Subcutaneous abdominal adipose tissue (tissue), 5 donors: ENCODE results near the gene VPS41.
"Not testable (repeated sequence)": the region's sequence is repeated elsewhere in the genome, so short reads cannot be mapped to it uniquely, and the experiment has no call there.

Experiments
- H3K27ac ChIP-seq: one replicate; pipeline ENCODE4 v1.7.0; 2013; ENCODE audit warnings: low read depth, mild to moderate bottlenecking, inconsistent platforms, low read length, moderate library complexity
- H3K27me3 ChIP-seq, 5 donors: one replicate each; pipeline ENCODE4 v1.7.0; 2013; ENCODE audit warnings: low read length in 5 of 5, inconsistent platforms in 1 of 5; ENCODE audit not compliant: control insufficient read depth in 5 of 5, insufficient read depth in 4 of 5
- H3K36me3 ChIP-seq, 5 donors: one replicate each; pipeline ENCODE4 v1.7.0; 2013; ENCODE audit warnings: low read length in 5 of 5; ENCODE audit not compliant: control insufficient read depth in 5 of 5, insufficient read depth in 5 of 5
- H3K4me1 ChIP-seq, 5 donors: one replicate each; pipeline ENCODE4 v1.7.0; 2013; ENCODE audit warnings: low read length in 5 of 5, mild to moderate bottlenecking in 3 of 5, moderate library complexity in 1 of 5; ENCODE audit not compliant: control insufficient read depth in 5 of 5, insufficient read depth in 5 of 5
- H3K4me3 ChIP-seq, 5 donors: one replicate each; pipeline ENCODE4 v1.7.0; 2013; ENCODE audit warnings: low read length in 5 of 5, low read depth in 1 of 5
- H3K9ac ChIP-seq, 5 donors: one replicate each; pipeline ENCODE4 v1.7.0; 2013; ENCODE audit warnings: low read length in 5 of 5, mild to moderate bottlenecking in 4 of 5, moderate library complexity in 3 of 5
- H3K9me3 ChIP-seq, 5 donors: one replicate each; pipeline ENCODE4 v1.7.0; 2013; ENCODE audit warnings: low read length in 5 of 5; ENCODE audit not compliant: control insufficient read depth in 5 of 5
- donor health status: healthy.
- donor health status: healthy.
- donor health status: healthy.
- donor health status: healthy.
- donor health status: healthy.

The VPS41 gene

DNA sequence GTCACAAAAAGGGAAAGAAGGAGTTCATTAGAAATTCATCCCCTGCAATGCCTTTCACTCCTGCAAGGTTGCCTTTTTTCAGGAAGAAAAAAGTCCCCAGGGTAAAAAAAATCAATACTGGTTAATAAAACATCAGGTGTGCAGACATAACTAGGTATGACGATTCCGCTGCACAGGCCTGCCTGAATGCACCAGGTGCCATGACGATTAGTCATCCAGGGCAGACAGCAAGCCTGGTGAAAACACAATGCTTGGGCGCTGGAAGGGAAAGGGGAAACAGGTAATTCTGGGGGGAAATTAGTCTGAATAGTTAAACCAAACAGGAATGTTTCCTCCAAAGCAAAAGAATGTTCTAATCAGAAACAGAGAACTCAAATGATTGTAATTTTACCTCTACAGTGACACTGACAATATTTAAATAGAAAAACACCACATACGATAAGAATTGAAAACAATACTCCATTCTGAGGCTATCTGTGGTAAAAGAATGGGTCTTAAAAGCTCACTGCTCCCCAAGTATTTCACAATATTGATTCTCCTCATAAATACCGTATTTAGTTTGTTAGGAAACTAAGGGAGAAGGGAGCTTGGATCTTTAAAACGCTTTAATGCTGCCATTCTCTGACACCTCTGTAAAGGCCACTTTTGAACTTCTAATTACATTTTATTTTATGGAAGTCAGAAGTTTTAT is 45.2 kb downstream of the VPS41 start:
- no peak overlapping the region for H3K27ac ChIP-seq
- H3K9ac ChIP-seq: no peak overlapping the region
- H3K4me3 ChIP-seq: no peak overlapping the region
- H3K9me3 ChIP-seq: no peaks in the 10 kb centered on the region
- no peaks in the 10 kb centered on the region for H3K4me1 ChIP-seq
- peaks cover 17 to 34% (median 22%) of the 10 kb centered on the region in 5 donors for H3K36me3 ChIP-seq
- H3K27me3 ChIP-seq: no peaks in the 10 kb centered on the region

DNA sequence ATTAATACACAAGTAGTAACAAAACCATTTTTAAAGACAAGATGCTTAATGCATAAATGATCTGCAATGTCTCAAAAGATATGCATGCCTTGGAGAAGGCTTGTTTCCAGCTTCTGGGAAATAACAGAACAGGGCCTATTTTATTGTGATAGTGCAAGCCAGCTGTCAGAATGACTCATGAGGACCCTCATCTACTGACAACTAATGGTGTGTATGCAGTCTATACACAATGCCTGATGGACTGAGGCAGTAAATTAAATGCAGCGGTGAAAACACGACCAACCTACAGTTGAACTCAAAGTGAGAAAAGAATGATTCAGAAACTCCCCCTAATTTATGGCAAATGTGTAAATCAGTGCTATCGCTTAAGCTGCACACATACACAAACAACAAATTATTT is 46.3 kb downstream of the VPS41 start:
- no peaks in the 10 kb centered on the region for H3K4me1 ChIP-seq
- H3K9me3 ChIP-seq: no peaks in the 10 kb centered on the region
- H3K36me3 ChIP-seq: peaks cover 7 to 24% (median 11%) of the 10 kb centered on the region in 5 donors

DNA sequence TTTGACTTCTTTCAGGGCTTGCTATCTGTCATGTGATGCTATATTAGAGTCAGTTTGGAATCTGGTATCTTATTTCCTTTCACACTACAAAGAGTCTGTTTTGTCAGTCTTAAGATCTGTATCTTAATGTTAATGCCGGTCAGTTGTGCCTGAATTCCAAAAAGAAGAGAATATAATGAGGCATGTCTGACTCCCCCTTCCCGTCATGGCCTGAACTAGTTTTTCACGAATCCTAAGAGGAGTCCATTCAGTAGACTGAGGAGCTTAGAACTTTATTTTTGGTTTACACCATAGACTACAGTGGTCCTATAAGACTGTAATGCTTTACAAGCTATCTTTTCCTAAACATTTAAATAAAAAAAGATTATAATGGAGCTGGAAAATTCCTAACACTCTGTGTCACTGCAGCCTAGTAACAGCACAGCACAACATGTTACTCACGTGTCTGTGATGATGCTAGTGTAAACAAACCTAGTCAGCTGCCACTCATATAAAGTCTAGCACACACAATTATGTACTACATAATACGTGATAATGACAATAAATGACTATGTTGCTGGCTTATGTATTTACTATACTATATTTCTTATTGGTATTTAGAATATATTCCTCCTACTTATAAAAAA is 50.6 kb downstream of the VPS41 start:
- Histone ChIP-seq H3K4me3 (no peak overlapping the region), H3K36me3 (peaks cover 5 to 21% (median 9%) of the 10 kb centered on the region in 5 donors), H3K9me3 (no peaks in the 10 kb centered on the region), H3K27me3 (no peaks in the 10 kb centered on the region), H3K9ac (no peak overlapping the region), H3K27ac (no peak overlapping the region), H3K4me1 (peaks cover 0 to 4% (median 2%) of the 10 kb centered on the region in 5 donors)

More for the DNA sequence above, 46.3 kb downstream of the VPS41 start:
- no peak overlapping the region for H3K4me3 ChIP-seq
- no peak overlapping the region for H3K9ac ChIP-seq
- no peaks in the 10 kb centered on the region for H3K27me3 ChIP-seq
- no peak overlapping the region for H3K27ac ChIP-seq

DNA sequence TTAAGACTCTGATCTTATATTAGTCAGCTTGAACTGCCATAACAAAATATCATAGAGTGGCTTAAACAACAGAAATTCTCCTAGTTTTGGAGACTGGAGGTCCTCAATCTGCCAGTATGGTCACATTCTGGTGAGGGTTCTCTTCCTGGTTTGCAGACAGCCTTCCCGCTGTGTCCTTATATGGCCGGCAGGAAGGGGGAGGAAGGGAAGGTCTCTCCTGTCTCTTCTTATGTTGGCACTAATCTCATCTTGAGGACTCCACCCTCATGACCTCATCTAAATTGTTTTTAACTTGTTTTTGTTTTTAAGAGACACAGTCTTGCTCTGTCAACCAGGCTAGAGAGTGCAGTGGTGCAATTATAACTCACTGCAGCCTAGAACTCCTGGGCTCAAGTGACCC is 53.1 kb downstream of the VPS41 start:
- Histone ChIP-seq H3K27ac (no peak overlapping the region), H3K4me1 (peaks cover 0 to 4% (median 2%) of the 10 kb centered on the region in 5 donors), H3K27me3 (no peaks in the 10 kb centered on the region), H3K9ac (no peak overlapping the region), H3K36me3 (peaks cover 0 to 10% (median 0%) of the 10 kb centered on the region in 5 donors), H3K9me3 (no peaks in the 10 kb centered on the region), H3K4me3 (no peak overlapping the region)

DNA sequence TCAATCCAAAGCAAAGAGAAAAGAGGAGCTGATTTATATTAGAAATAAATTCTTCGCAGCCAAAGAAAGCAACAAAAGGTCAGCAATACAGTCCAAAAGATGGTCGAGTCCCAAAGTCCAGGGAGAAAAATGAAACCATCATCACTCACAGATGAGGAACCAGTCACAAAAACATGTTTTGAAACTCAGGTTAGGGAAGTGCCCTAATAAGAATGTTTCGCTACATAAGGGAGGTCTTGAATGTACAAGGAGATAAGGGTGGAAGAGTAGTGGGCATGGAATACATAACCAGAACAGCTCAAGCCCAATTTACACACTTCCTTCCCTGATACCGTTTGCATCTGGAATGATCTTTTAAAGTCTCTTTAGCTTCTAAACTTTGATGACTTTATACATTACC is 53.6 kb downstream of the VPS41 start:
- H3K9ac ChIP-seq: no peak overlapping the region

DNA sequence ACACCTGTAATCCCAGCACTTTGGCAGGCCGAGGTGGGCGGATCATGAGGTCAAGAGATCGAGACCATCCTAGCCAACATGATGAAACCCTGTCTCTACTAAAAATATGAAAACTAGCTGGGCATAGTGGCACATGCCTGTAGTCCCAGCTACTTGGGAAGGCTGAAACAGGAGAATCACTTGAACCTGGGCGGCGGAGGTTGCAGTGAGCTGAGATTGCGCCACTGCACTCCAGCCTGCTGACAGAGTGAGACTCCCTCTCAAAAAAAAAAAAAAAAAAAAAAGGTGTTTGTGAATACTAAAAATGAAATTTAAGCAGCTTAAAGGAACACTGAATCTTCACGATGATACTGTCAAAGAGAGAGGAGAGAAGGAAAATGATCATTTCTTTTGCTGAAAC is 54.0 kb downstream of the VPS41 start:
- not testable (repeated sequence) for H3K4me1 ChIP-seq, H3K36me3 ChIP-seq, H3K9ac ChIP-seq, H3K4me3 ChIP-seq, H3K27ac ChIP-seq, H3K27me3 ChIP-seq, H3K9me3 ChIP-seq

More for the DNA sequence above, 53.6 kb downstream of the VPS41 start:
- H3K9me3 ChIP-seq: no peaks in the 10 kb centered on the region
- H3K36me3 ChIP-seq: peaks cover 0 to 8% (median 0%) of the 10 kb centered on the region in 5 donors
- H3K4me3 ChIP-seq: no peak overlapping the region
- no peak overlapping the region for H3K27ac ChIP-seq
- H3K27me3 ChIP-seq: no peaks in the 10 kb centered on the region
- H3K4me1 ChIP-seq: peaks cover 0 to 4% (median 2%) of the 10 kb centered on the region in 5 donors

DNA sequence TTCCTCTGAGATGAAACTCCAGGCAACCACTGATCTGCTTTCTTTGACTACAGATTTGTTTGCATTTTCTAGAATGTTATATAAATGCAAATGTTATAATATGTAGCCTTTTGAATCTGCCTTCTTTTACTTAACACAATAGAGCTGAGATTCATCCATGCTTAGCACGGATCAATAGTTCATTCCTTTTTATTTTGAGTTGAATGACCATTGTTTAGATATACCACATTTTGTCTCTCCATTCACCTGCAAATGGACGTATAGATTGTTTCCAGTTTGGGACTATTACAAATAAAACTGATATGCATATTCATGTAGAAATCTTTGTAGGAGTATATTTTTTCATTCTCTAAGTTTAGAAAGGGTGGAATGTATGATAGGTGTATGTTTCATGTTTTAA is 57.7 kb downstream of the VPS41 start:
- Histone ChIP-seq H3K36me3 (peaks cover 0 to 7% (median 3%) of the 10 kb centered on the region in 5 donors), H3K9ac (no peak overlapping the region), H3K4me1 (peaks cover 0 to 4% (median under 1%) of the 10 kb centered on the region in 5 donors), H3K9me3 (no peaks in the 10 kb centered on the region), H3K27ac (no peak overlapping the region), H3K27me3 (no peaks in the 10 kb centered on the region), H3K4me3 (no peak overlapping the region)

DNA sequence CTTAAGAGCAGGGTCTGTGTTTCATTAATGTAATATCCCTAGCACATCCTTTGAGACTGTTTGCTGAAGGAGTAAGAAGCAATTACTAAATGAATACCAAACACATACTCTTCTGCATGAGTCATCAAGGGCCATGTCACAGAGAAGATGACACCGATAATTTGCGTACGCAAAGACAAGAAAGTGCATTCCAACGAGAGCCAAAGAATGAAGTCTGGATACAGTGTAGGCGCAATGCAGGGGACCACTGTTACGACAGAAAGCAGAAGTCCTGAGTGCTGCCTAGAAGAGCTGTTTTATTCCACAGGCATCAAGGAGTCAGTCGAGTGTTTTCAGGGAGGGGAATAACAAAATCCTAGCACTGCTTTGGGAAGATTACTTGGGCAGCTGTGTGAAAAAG is 62.7 kb downstream of the VPS41 start:
- H3K36me3 ChIP-seq: peaks cover 0 to 7% (median 0%) of the 10 kb centered on the region in 5 donors
- no peak overlapping the region for H3K4me3 ChIP-seq
- no peak overlapping the region for H3K9ac ChIP-seq
- H3K27me3 ChIP-seq: no peaks in the 10 kb centered on the region
- H3K4me1 ChIP-seq: peaks cover 0 to under 1% (median 0%) of the 10 kb centered on the region in 5 donors
- no peaks in the 10 kb centered on the region for H3K9me3 ChIP-seq
- H3K27ac ChIP-seq: no peak overlapping the region

DNA sequence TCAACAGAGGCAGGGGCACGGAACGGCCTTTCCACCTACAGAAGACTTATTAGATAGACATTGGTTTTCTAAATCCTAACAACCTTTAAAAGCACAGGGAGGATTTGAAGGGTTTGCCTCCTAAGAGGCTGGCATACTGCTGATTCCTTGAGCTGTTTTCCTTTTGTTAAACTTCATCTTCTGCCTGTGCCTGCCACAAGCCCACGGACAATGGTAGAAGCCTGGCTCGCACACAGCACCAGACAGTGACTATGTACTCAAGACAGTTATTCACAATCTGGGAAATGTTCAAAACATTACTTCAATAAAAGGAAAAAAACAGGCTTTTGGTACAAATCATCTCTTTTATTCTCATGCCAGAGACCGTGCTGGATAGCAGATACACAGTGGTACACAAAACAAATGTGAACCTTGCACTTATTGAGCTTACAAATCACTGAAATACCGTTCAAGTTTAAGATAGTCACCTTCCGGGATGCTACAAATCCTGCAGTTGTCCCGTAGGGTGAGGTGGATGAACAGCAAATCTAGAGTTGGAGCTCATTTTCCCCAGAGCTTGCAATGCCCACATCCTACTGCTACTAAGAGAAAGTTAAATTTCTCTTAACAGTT is 63.9 kb downstream of the VPS41 start:
- H3K9ac ChIP-seq: no peak overlapping the region
- no peaks in the 10 kb centered on the region for H3K9me3 ChIP-seq
- H3K4me3 ChIP-seq: no peak overlapping the region
- H3K27ac ChIP-seq: no peak overlapping the region
- peaks cover 0 to 7% (median 0%) of the 10 kb centered on the region in 5 donors for H3K36me3 ChIP-seq
- H3K27me3 ChIP-seq: no peaks in the 10 kb centered on the region
- peaks cover 0 to 7% (median 0%) of the 10 kb centered on the region in 5 donors for H3K4me1 ChIP-seq

DNA sequence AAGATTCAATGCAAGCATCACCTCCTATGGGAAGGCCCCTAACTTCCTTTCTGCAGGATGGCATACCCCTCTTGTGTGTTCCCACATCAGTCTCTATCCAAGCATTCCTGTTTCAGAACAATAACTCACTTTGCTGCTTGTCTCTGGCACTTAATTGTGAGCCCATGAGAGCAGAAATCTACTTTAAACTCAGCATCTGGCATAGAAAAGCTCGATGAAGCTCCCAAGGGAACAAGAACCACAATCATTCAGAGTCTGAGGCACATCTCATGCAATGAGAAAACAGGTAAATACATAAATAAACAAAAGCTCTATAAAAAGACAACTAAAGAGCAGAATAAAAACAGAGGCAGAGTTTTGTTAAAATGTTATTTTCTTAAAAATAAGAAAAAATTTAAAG is 66.2 kb downstream of the VPS41 start:
- H3K4me3 ChIP-seq: no peak overlapping the region
- no peak overlapping the region for H3K27ac ChIP-seq
- no peaks in the 10 kb centered on the region for H3K9me3 ChIP-seq
- H3K27me3 ChIP-seq: no peaks in the 10 kb centered on the region
- H3K36me3 ChIP-seq: no peaks in the 10 kb centered on the region
- H3K9ac ChIP-seq: no peak overlapping the region
- peaks cover 0 to 7% (median 0%) of the 10 kb centered on the region in 5 donors for H3K4me1 ChIP-seq
